BJ (cell line): ENCODE results near the gene TTI1. TPM values are rescaled to one million over a fixed set of nuclear protein-coding genes. Genes with fewer than 3 reads are reported as not detected.
A peak's percentile ranks its signal among the peaks of the same experiment; 100 is the strongest.

Experiments used
- CTCF ChIA-PET: fragments of 350-600 bp; formaldehyde crosslinking; extraction: SDS; loops from one replicate; lab custom pipeline; 2021; ENCODE audit warnings: antibody characterized with exemption, inconsistent platforms; lab: Yijun Ruan, JAX
- POLR2A ChIA-PET: fragments of 300-600 bp; sonication (Branson Sonifier 250); formaldehyde crosslinking; extraction: SDS; loops from one replicate; lab custom pipeline; 2021; ENCODE audit warnings: antibody characterized with exemption; lab: Charles Lee
- DNase-seq: peaks from one replicate; pipeline ENCODE4 v3.0.0-alpha.2; 2011; ENCODE audit warnings: low read depth
- H3K27me3 ChIP-seq: 2 replicates; pipeline ENCODE4 v1.6.0; 2011; ENCODE audit warnings: low read length; ENCODE audit not compliant: control insufficient read depth, insufficient read depth
- H3K36me3 ChIP-seq: 2 replicates; pipeline ENCODE4 v1.5.1; 2011; ENCODE audit warnings: low read length; ENCODE audit not compliant: control insufficient read depth, insufficient read depth
- H3K4me3 ChIP-seq: 2 replicates; pipeline ENCODE4 v1.5.1; 2011; ENCODE audit warnings: low read depth, mild to moderate bottlenecking, control low read depth, low read length
- CTCF ChIP-seq: IDR thresholded peaks from 2 replicates; pipeline ENCODE4 v1.5.1; 2011; ENCODE audit warnings: low read depth, mild to moderate bottlenecking, control low read depth, inconsistent platforms, low read length, moderate library complexity; ENCODE audit not compliant: insufficient read depth
- polyA plus RNA-seq: library from polyadenylated mRNA; depleted of rRNA; stranded (reverse); fragments of >200 nt; gene quantifications from 2 replicates; pipeline ENCODE4 v1.2.3, GENCODE V29; 2011

The TTI1 gene
- polyA plus RNA-seq, 1 experiment, result 12.7 TPM

- ChIA-PET POLR2A (no interaction called here), CTCF (interaction anchor here (2.3 to 5.4 kb wide), 2 partner anchors 230 to 426 kb away, joined by 8 to 50 read pairs; no protein-coding TSS in a partner anchor)
- no peak for TF ChIP-seq CTCF
- peaks cover 6% of the 10 kb centered on the region for H3K36me3 ChIP-seq
- no peaks in the 10 kb centered on the region for H3K27me3 ChIP-seq
- no peak for DNase-seq
- H3K4me3 ChIP-seq, result no peak overlapping the region
These were observed 41.9 kb downstream of the TTI1 start for GRCh38 chr20:37991157-37991866.

GRCh38 chr20:37990571-37991151, 42.6 kb downstream of the TTI1 start:
- H3K27me3 ChIP-seq, result no peaks in the 10 kb centered on the region
- peak; percentile 19 for DNase-seq
- H3K4me3 ChIP-seq, result no peak overlapping the region
- H3K36me3 ChIP-seq, result peaks cover 3% of the 10 kb centered on the region
- ChIA-PET POLR2A (no interaction called here), CTCF (interaction anchor here (2.3 to 5.4 kb wide), 2 partner anchors 231 to 425 kb away, joined by 8 to 50 read pairs; no protein-coding TSS in a partner anchor)
- TF ChIP-seq CTCF, result no peak

- H3K4me3 ChIP-seq, result no peak overlapping the region
- no peak for DNase-seq
- CTCF ChIA-PET, result no interaction called here
- H3K27me3 ChIP-seq, result no peaks in the 10 kb centered on the region
- TF ChIP-seq CTCF, result no peak
- POLR2A ChIA-PET, result no interaction called here
- no peaks in the 10 kb centered on the region for H3K36me3 ChIP-seq
These were observed 43.5 kb downstream of the TTI1 start for GRCh38 chr20:37989601-37990295.

- POLR2A ChIA-PET, result no interaction called here
- DNase-seq, result no peak
- TF ChIP-seq CTCF, result no peak
- H3K36me3 ChIP-seq, result no peaks in the 10 kb centered on the region
- no peaks in the 10 kb centered on the region for H3K27me3 ChIP-seq
- CTCF ChIA-PET, result interaction anchor here (1.7 to 2.4 kb wide), 2 partner anchors 13 to 233 kb away, joined by 4 to 5 read pairs; no protein-coding TSS in a partner anchor
- no peak overlapping the region for H3K4me3 ChIP-seq
These were observed 44.8 kb downstream of the TTI1 start for GRCh38 chr20:37988306-37988954.
